K562 (cell line): ENCODE measurements around the gene PMM1. TPM values are rescaled to one million over a fixed set of nuclear protein-coding genes. Genes with fewer than 3 reads are reported as not detected.

Experiments
- ATAC-seq: fragments of 200-7000 bp; cut with Tn5 transposase; 3 replicates; pipeline ENCODE4 v1.9.1; 2020; ENCODE audit warnings: moderate library complexity
- BruUV-seq: library from RNA; stranded (reverse); fragments of 400-500 nt; replicated peaks from 2 replicates; lab custom pipeline; 2021; lab: Mats Ljungman, UMichigan
- CTCF ChIA-PET: fragments of 300-600 bp; formaldehyde crosslinking; extraction: SDS; loops from one replicate; lab custom pipeline; 2021; ENCODE audit warnings: low intra/inter-chr PET ratio; lab: Yijun Ruan, JAX
- POLR2A ChIA-PET: fragments of 300-600, 350-650 bp; sonication (Branson Sonifier 250); formaldehyde crosslinking; extraction: SDS; loops from one replicate; lab custom pipeline; 2021; ENCODE audit warnings: antibody characterized with exemption, inconsistent platforms; lab: Yijun Ruan, JAX
- DNase-seq, 4 experiments: peaks; one replicate each; pipeline versions ENCODE4 v3.0.0 to v3.0.0-alpha.2; 2011 to 2018; ENCODE audit warnings: low spot score in 3 of 4, mixed read lengths in 3 of 4; ENCODE audit errors: extremely low read depth in 1 of 4
- FAIRE-seq: peaks from 2 replicates; lab custom pipeline; 2011; peaks lifted over from hg19 to GRCh38; lab: Jason Lieb, UNC
- H2AFZ ChIP-seq: 2 replicates; pipeline ENCODE4 v1.6.0; 2011; ENCODE audit warnings: low read depth, low read length, control low read depth, inconsistent platforms
- H3K27ac ChIP-seq: fragments of 200-600 bp; 3 replicates; pipeline ENCODE4 v1.8.0; 2011; ENCODE audit warnings: low read depth, mild to moderate bottlenecking, control low read depth, inconsistent platforms, low read length, moderate library complexity, mixed read lengths; ENCODE audit errors: extremely low read depth
- H3K27me3 ChIP-seq, 2 experiments: fragments of 300-600 bp in 1 of 2; 2 replicates in 1 of 2; 3 replicates in 1 of 2; pipeline versions ENCODE4 v1.6.0 to v1.8.0; 2011; ENCODE audit warnings: inconsistent platforms in 2 of 2, low read length in 2 of 2, mild to moderate bottlenecking in 1 of 2, mixed read lengths in 1 of 2, moderate library complexity in 1 of 2; ENCODE audit not compliant: control insufficient read depth in 2 of 2, insufficient read depth in 2 of 2
- H3K36me3 ChIP-seq: fragments of 300-600 bp; 3 replicates; pipeline ENCODE4 v1.8.0; 2011; ENCODE audit warnings: mild to moderate bottlenecking, low read length, inconsistent platforms; ENCODE audit not compliant: control insufficient read depth, insufficient read depth
- H3K4me1 ChIP-seq, 2 experiments: fragments of 200-600 bp in 1 of 2; replicated peaks in 1 of 2; 2 replicates in 1 of 2; 3 replicates in 1 of 2; pipeline versions ENCODE4 v1.5.1 to v1.8.0; 2011; ENCODE audit warnings: inconsistent platforms in 2 of 2, low read length in 2 of 2, mild to moderate bottlenecking in 1 of 2, mixed read lengths in 1 of 2, moderate library complexity in 1 of 2; ENCODE audit not compliant: control insufficient read depth in 2 of 2, insufficient read depth in 2 of 2
- H3K4me2 ChIP-seq: 2 replicates; pipeline ENCODE4 v1.6.1; 2011; ENCODE audit warnings: low read length, control low read depth, inconsistent platforms, mixed read lengths; ENCODE audit not compliant: insufficient read depth
- H3K4me3 ChIP-seq: fragments of 200-600 bp; sonication (generic), shearing (Covaris generic); 2 replicates; pipeline ENCODE4 v1.5.1; 2016; ENCODE audit warnings: control low read depth, inconsistent platforms
- H3K79me2 ChIP-seq: fragments of 200-600 bp; 3 replicates; pipeline ENCODE4 v1.8.0; 2011; ENCODE audit warnings: low read length, inconsistent platforms; ENCODE audit not compliant: control insufficient read depth, insufficient read depth
- H3K9ac ChIP-seq, 2 experiments: 2 replicates each; pipeline versions ENCODE4 v1.6.0 to v1.6.1; 2011; ENCODE audit warnings: low read depth in 2 of 2, low read length in 2 of 2, control low read depth in 1 of 2, inconsistent platforms in 1 of 2, mild to moderate bottlenecking in 1 of 2, mixed read lengths in 1 of 2; ENCODE audit not compliant: insufficient read depth in 1 of 2
- H3K9me1 ChIP-seq: one replicate; pipeline ENCODE4 v1.6.0; 2011; ENCODE audit warnings: inconsistent platforms, mild to moderate bottlenecking, low read length, moderate library complexity; ENCODE audit not compliant: control insufficient read depth, insufficient read depth
- H3K9me3 ChIP-seq: replicated peaks from 2 replicates; pipeline ENCODE4 v1.5.1; 2011; ENCODE audit warnings: low read depth, low read length, inconsistent platforms; ENCODE audit not compliant: control insufficient read depth, insufficient read depth
- H4K20me1 ChIP-seq: replicated peaks from 2 replicates; pipeline ENCODE4 v1.6.1; 2011; ENCODE audit warnings: low read length, inconsistent platforms, mixed read lengths; ENCODE audit not compliant: control insufficient read depth, insufficient read depth
- HMG20A ChIP-seq: fragments of 450-650 bp; formaldehyde crosslinking; conservative IDR thresholded peaks from 2 replicates; pipeline ENCODE4 v1.4.0; 2020; ENCODE audit warnings: mild to moderate bottlenecking, mixed read lengths
- JUND ChIP-seq, 2 experiments: IDR thresholded peaks; 2 replicates in 1 of 2; 3 replicates in 1 of 2; pipeline ENCODE4 v1.6.1; 2011; ENCODE audit warnings: borderline replicate concordance in 2 of 2, low read depth in 2 of 2, low read length in 2 of 2, improper control_type of control experiment in 1 of 2, missing biosample characterization in 1 of 2, missing genetic modification characterization in 1 of 2, missing genetic modification reagents in 1 of 2
- KDM4B ChIP-seq, 2 experiments: fragments of 450-650 bp in 1 of 2; sonication (generic) in 1 of 2; IDR thresholded peaks; 2 replicates each; pipeline ENCODE4 v1.6.1; 2016 to 2017; ENCODE audit warnings: borderline replicate concordance in 2 of 2, antibody characterized with exemption in 1 of 2, low read depth in 1 of 2, mild to moderate bottlenecking in 1 of 2
- MAZ ChIP-seq, 2 experiments: fragments of 450-650 bp in 1 of 2; sonication (generic) in 1 of 2; formaldehyde crosslinking; IDR thresholded peaks in 1 of 2; conservative IDR thresholded peaks in 1 of 2; 2 replicates each; pipeline versions ENCODE4 v1.4.0 to v1.5.0; 2020; ENCODE audit warnings: mild to moderate bottlenecking in 1 of 2, missing genetic modification reagents in 1 of 2
- XRCC5 ChIP-seq: fragments of 200-400 bp; formaldehyde crosslinking; IDR thresholded peaks from 2 replicates; pipeline ENCODE4 v1.6.1; 2017; ENCODE audit warnings: low read depth, mild to moderate bottlenecking, low read length
- ZNF121 ChIP-seq: sonication (generic); formaldehyde crosslinking; conservative IDR thresholded peaks from 2 replicates; pipeline ENCODE4 v1.8.0; 2022; ENCODE audit warnings: missing genetic modification reagents
- ZNF133 ChIP-seq: fragments of 250-450 bp; sonication (Bioruptor Pico); IDR thresholded peaks from 2 replicates; pipeline ENCODE4 v1.4.0; 2020; ENCODE audit warnings: mild to moderate bottlenecking
- ZNF431 ChIP-seq: sonication (generic); formaldehyde crosslinking; IDR thresholded peaks from 2 replicates; pipeline ENCODE4 v1.8.0; 2022; ENCODE audit warnings: mild to moderate bottlenecking, missing genetic modification reagents
- WGBS: fragments of 100-300 bp; shearing (Covaris generic); methylation state at CpG from one replicate; pipeline ENCODE4 v1.1.6; 2016; ENCODE audit warnings: low coverage, mixed read lengths; ENCODE audit not compliant: insufficient coverage; ENCODE audit errors: missing lambda C conversion rate; 5-methylcytosine and 5-hydroxymethylcytosine counted together
- in situ Hi-C: fragments of 300-500 bp; cut with MboI; formaldehyde crosslinking; loops from 4 replicates; pipeline ENCODE4 v1.15.0; 2018; ENCODE audit warnings: inconsistent platforms, mixed read lengths
- intact Hi-C: fragments of 100-400 bp; cut with micrococcal nuclease; formaldehyde crosslinking; loops from 2 replicates; pipeline ENCODE4 v1.14.2; 2022
- polyA plus RNA-seq, 8 experiments: library from polyadenylated mRNA; depleted of rRNA in 4 of 8; stranded (reverse) in 5 of 8; unstranded in 3 of 8; fragments of >200 nt; fragmentation: Nextera tagmentation in 2 of 8; fragmentation: Illumina TruSeq in 1 of 8; extraction: Ambion mirVana in 2 of 8; extraction: Trizol in 1 of 8; gene quantifications; 2 replicates each; pipeline versions ENCODE4 v1.2.1 to v1.2.3, GENCODE V29; 2011 to 2014; ENCODE audit warnings: inconsistent platforms in 1 of 8, missing spikeins in 1 of 8
- total RNA-seq, 7 experiments: library from RNA; depleted of rRNA in 6 of 7; stranded (reverse); fragments of >200 nt in 6 of 7; fragmentation: Illumina TruSeq in 2 of 7; extraction: Trizol in 2 of 7; gene quantifications; 2 replicates each; pipeline versions ENCODE4 v1.2.1 to v1.2.3, GENCODE V29; 2011 to 2021; ENCODE audit warnings: low replicate concordance in 1 of 7
- TF ChIP-seq, protein P1 (sequence below), 2 experiments: IDR thresholded peaks; 2 replicates each; pipeline ENCODE4 v1.6.1; 2011; ENCODE audit warnings: borderline replicate concordance in 1 of 2, control low read depth in 1 of 2, low read depth in 1 of 2, low read length in 1 of 2, mild to moderate bottlenecking in 1 of 2, mixed read lengths in 1 of 2, moderate library complexity in 1 of 2; ENCODE audit not compliant: insufficient read depth in 1 of 2, insufficient read length in 1 of 2, poor library complexity in 1 of 2, severe bottlenecking in 1 of 2; ENCODE audit errors: extremely low read depth in 1 of 2
- TF ChIP-seq, protein P2 (sequence below): fragments of 200-800 bp; sonication (Bioruptor generic); IDR thresholded peaks from 2 replicates; pipeline ENCODE4 v1.6.1; 2017; ENCODE audit warnings: missing genetic modification characterization, missing compliant biosample characterization

Gene PMM1
- total and polyA plus RNA-seq, 9 of the 15 experiments (the other 6 are each of a cell fraction or from before 2014, with no cell fraction given): 10.2 to 31.7 (median 20.3) TPM

DNA sequence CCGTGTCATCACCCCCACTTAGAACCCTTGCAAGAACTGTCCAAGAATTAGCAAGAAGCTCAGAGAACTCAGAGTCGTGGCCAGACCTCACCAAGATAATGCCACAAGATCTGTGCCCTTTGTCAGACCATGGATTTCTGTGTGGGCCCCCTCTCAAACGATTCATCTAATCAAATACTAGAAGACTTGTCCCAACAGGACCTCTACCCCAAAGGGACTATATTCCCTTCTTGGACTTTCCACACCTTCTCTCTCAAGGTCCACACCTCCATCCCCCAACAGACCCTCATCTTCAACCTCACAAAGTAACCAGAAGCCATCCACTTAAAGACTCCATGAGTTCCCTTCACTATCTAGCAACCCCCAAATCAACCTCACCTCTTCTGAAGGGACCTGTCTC is 48.2 kb downstream of the PMM1 start (continued):
- TF ChIP-seq, protein P1, sequence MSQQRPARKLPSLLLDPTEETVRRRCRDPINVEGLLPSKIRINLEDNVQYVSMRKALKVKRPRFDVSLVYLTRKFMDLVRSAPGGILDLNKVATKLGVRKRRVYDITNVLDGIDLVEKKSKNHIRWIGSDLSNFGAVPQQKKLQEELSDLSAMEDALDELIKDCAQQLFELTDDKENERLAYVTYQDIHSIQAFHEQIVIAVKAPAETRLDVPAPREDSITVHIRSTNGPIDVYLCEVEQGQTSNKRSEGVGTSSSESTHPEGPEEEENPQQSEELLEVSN (IDR thresholded peaks at IDR 0.05; ENCODE audit: borderline replicate concordance in 1 of 2, extremely low read depth in 1 of 2, insufficient read depth in 1 of 2, insufficient read length in 1 of 2, low read depth in 1 of 2, low read length in 1 of 2, poor library complexity in 1 of 2, severe bottlenecking in 1 of 2): no peak
- TF ChIP-seq ZNF431: no peak
- TF ChIP-seq JUND (IDR thresholded peaks at IDR 0.05; ENCODE audit: borderline replicate concordance, low read depth, low read length): no peak
- no peak for TF ChIP-seq JUND (tag; IDR thresholded peaks at IDR 0.05; ENCODE audit: borderline replicate concordance, low read depth, low read length)
- TF ChIP-seq, protein P2, sequence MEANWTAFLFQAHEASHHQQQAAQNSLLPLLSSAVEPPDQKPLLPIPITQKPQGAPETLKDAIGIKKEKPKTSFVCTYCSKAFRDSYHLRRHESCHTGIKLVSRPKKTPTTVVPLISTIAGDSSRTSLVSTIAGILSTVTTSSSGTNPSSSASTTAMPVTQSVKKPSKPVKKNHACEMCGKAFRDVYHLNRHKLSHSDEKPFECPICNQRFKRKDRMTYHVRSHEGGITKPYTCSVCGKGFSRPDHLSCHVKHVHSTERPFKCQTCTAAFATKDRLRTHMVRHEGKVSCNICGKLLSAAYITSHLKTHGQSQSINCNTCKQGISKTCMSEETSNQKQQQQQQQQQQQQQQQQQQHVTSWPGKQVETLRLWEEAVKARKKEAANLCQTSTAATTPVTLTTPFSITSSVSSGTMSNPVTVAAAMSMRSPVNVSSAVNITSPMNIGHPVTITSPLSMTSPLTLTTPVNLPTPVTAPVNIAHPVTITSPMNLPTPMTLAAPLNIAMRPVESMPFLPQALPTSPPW (CRISPR knock-in tag): no peak
- TF ChIP-seq KDM4B (IDR thresholded peaks at IDR 0.05; ENCODE audit: borderline replicate concordance in 2 of 2, low read depth in 1 of 2): no peak
- TF ChIP-seq, all 486 proteins: peak for 0

DNA sequence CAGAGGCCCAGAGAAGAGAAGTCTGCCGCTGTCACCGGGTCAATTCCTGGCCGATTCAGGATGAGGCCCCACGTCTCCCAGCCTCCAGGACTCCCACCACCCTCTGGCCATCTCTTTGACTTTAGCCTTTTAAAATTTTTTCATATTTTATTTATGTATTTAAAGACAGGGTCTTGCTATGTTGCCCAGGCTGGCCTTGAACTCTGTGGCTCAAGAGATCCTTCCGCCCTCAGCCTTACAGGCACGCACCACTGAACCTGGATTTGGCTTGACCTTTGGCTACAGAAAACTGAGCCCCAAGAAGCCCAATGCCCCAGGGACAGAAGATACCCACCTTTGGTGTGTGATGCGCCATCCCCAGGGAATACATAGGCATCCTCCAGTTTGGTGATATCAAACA is 49.3 kb downstream of the PMM1 start:
- peaks cover 46% of the 10 kb centered on the region for H3K36me3 ChIP-seq
- DNase-seq: no peak
- peaks cover 69% of the 10 kb centered on the region for H3K79me2 ChIP-seq
- peak overlapping the region; percentile 63; the same call in 2 of the 3 replicates for H3K27ac ChIP-seq
- in situ Hi-C loops: no loop called here
- POLR2A ChIA-PET: interaction anchor here (0.6 to 1.6 kb wide), 5 partner anchors 12 to 93 kb away, joined by 3 to 5 read pairs (median 3); partner anchors contain the start of genes PMM1 and TOB2
- H3K4me3 ChIP-seq: no peak overlapping the region
- FAIRE-seq: no peak
- 57% methylated on average over 5 of the region's 7 CpGs for WGBS
- BruUV-seq: no TSS peak
- H3K9me3 ChIP-seq: no peaks in the 10 kb centered on the region
- H3K4me2 ChIP-seq: peak overlapping the region; percentile 51
- no peaks in the 10 kb centered on the region for H3K27me3 ChIP-seq
- intact Hi-C loops: loop anchor here (5.0 kb wide), 1 partner anchor 47 kb away; the partner anchor contains the start of gene PMM1
- ATAC-seq: no peak
- CTCF ChIA-PET: no interaction called here
- peaks cover 22% of the 10 kb centered on the region for H4K20me1 ChIP-seq
- TF ChIP-seq XRCC5 (no peak), ZNF121 (CRISPR knock-in tag) (peak; percentile 71), ZNF133 (CRISPR knock-in tag) (no peak), MAZ (CRISPR knock-in tag; conservative IDR thresholded peaks at IDR 0.05 in 1 of 2, IDR thresholded peaks at IDR 0.05 in 1 of 2) (no peak), HMG20A (CRISPR knock-in tag) (no peak)
- H2AFZ ChIP-seq: no peak overlapping the region
- H3K9me1 ChIP-seq: peaks cover 3% of the 10 kb centered on the region
- H3K4me1 ChIP-seq: peaks cover 36 to 46% of the 10 kb centered on the region in 2 experiments; a peak in 4 of 5 replicates
- peak overlapping the region; percentile 48 to 49; a peak in 3 of 4 replicates for H3K9ac ChIP-seq
